Measurements from ENCODE around the gene SLC7A6. TPM values are rescaled to one million over a fixed set of nuclear protein-coding genes. Genes with fewer than 3 reads are reported as not detected.

The SLC7A6 gene
- total RNA-seq, 4 donors from 2014 or later: 23.4 to 55.6 (median 37.4) TPM

DNA sequence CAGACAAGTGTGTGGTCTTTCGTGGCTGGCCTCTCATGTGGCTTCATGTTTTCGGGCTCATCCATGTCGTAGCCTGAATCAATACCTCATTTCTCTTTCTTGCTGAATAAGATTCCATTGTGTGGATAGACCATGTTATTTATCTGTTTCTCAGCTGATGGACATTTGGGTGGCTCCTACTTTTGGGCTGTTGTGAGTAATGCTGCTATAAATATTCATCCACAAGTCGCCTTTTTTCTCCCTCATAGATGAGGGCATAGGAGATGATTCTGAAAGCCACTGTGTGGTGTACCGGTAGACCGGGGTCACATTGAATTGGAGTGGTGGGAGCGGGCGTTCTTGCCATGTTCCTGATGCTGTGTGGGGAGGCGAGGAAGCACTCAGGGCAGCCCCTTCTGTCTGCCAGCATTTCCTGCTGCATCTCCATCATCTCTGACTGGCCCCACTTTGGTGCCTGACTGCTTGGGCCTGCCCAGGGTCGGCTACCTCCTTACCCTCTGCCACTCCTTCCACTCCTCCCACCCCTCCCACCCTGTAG lies 86.6 kb downstream of the SLC7A6 start:
- intact Hi-C loops (cut with DNase I; ENCODE audit: low total_unique reads): no loop called here
- TF ChIP-seq CTCF (IDR thresholded peaks at IDR 0.05) (no peak), POLR2A (IDR thresholded peaks at IDR 0.05) (no peak)
- no peak for DNase-seq (ENCODE audit: low spot score in 2 of 2)
- H3K4me3 ChIP-seq (ENCODE audit: low read depth, poor library complexity, severe bottlenecking): no peak overlapping the region
- WGBS, 2 donors: 93 to 94% methylated on average over 10 of the region's 10 CpGs

Small RNA genes lying within 50 kb of the gene (microRNA-seq; reads per million reads assigned to microRNA genes)
- gene MIR6773 (ENCODE audit: borderline number of aligned reads in 1 of 2, borderline replicate concordance in 2 of 2): 0 reads per million in 2 donors

Other genes with a start within 250 kb of the SLC7A6 start
- not detected for gene DPEP2NB, start 248.6 kb upstream of the SLC7A6 start, total RNA-seq
- 10 to 100 TPM; 11.0 to 21.1 (median 13.6) TPM for gene DDX28, start 241.3 kb upstream of the SLC7A6 start, total RNA-seq
- 10 to 100 TPM; 13.7 to 24.0 (median 14.8) TPM for gene DUS2, start 241.2 kb upstream of the SLC7A6 start, total RNA-seq
- gene NFATC3, start 179.2 kb upstream of the SLC7A6 start, total RNA-seq: 10 to 100 TPM; 28.2 to 49.2 (median 31.9) TPM
- 100 to 1,000 TPM in 2 of 4 donors, 10 to 100 TPM in 2; 84.3 to 120 (median 97.2) TPM for gene ESRP2, start 28.4 kb upstream of the SLC7A6 start, total RNA-seq
- 10 to 100 TPM; 16.4 to 28.6 (median 22.3) TPM for gene PLA2G15, start 19.2 kb upstream of the SLC7A6 start, total RNA-seq
- 10 to 100 TPM; 10.1 to 14.9 (median 11.0) TPM for gene SLC7A6OS, start 46.4 kb downstream of the SLC7A6 start, total RNA-seq
- gene PRMT7, start 46.5 kb downstream of the SLC7A6 start, total RNA-seq: 10 to 100 TPM; 29.9 to 62.4 (median 45.9) TPM
- gene SMPD3, start 184.0 kb downstream of the SLC7A6 start, total RNA-seq: 100 to 1,000 TPM in 1 of 4 donors, 10 to 100 TPM in 3; 30.2 to 135 (median 58.3) TPM